NCI-H2029 treated with DMSO at 0.1 percent for 48 hours (cell line): Measurements from ENCODE around the gene TACR2.

Experiments used
- DNase-seq: peaks from one replicate; lab custom pipeline; 2025; lab: John Stamatoyannopoulos, UW

Gene TACR2

DNA sequence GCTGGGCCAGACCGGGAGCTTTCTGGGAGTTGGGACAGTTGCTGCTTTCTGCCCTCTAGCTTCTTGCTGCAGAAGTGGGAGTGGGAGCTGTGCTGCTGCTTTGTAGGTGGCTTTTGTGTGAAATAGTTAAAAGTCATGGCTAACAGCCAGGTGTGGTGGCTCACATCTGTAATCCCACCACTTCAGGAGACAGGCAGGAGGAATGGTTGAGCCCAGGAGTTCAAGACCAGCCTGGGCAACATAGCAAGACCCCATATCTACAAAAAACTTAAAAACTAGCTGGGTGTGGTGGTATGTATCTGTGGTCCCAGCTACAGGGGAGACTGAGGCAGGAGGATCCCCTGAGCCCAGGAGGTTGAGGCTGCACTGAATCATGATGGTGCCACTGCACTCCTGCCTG, 13.7 kb downstream of the TACR2 start:
- DNase-seq, result no peak

DNA sequence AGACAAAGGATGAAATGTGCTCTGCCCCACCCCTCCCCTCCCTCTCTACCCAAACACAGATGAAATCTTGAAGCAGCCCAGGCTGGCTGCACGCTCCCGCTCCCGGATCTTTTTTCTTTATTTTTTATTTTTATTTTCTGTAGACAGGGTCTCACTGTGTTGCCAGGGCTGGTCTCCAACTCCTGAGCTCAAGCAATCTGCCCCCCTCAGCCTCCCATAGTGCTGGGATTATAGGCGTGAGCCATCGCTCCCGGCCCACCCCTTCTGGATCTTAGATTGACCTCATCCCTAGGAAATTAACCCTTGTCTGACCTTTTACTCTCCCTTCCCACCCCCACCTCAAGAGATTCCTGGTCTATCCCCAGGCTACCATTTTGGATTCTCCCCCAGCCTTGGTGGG, 14.3 kb downstream of the TACR2 start:
- DNase-seq, result no peak

DNA sequence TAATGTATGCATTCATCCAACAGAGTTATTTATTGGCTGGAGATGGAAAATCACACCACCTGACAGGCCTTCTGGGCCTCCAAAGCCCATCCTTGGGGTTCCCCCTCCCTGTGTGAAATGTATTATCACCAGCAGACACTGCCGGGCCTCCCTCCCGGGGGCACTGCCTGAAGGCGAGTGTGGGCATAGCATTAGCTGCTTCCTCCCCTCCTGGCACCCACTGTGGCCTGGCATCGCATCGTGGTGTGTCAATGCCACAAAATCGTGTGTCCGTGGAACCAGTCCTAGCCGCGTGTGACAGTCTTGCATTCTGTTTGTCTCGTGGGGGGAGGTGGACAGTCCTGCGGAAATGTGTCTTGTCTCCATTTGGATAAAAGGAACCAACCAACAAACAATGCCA, 15.3 kb downstream of the TACR2 start:
- no peak for DNase-seq

DNA sequence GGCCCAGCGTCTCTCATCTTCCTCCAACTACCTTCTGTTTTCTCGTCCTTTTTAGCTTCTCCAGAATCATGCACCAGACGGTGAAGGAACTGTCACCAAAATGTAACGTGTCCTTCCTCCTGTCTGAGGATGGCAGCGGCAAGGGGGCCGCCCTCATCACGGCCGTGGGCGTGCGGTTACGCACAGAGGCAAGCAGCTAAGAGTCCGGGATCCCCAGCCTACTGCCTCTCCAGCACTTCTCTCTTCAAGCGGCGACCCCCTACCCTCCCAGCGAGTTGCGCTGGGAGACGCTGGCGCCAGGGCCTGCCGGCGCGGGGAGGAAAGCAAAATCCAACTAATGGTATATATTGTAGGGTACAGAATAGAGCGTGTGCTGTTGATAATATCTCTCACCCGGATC, 15.8 kb downstream of the TACR2 start:
- no peak for DNase-seq

DNA sequence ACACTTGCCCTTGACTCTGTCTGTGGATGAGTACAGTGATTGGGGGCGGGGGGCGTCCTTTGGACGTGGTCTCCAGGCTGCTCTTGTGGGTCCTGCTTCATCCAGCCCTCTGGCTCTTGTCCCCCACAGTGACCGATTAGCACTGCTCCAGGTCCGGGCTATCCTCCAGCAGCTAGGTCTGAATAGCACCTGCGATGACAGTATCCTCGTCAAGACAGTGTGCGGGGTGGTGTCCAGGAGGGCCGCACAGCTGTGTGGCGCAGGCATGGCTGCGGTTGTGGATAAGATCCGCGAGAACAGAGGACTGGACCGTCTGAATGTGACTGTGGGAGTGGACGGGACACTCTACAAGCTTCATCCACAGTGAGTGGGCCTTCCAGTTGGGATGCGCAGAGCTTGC, 18.3 kb downstream of the TACR2 start:
- DNase-seq, result no peak

DNA sequence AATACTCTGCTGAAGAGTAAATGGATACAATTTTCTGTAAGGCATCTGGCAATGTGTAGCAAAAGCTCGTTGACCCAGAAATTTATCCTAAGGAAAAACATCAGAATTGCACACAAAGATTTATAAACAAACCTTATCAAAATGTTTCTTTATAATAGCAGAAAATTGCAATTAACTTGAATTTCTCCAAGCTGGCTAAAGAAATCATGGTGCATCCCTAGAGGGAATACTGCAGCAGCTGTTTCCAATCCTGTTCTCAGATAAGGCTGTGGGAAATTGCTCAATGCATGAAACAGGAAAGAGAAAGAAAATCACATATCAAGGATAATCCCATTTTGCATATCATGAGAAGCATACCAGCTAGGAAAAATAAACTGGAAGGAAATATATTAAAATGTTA, 18.7 kb downstream of the TACR2 start:
- no peak for DNase-seq

DNA sequence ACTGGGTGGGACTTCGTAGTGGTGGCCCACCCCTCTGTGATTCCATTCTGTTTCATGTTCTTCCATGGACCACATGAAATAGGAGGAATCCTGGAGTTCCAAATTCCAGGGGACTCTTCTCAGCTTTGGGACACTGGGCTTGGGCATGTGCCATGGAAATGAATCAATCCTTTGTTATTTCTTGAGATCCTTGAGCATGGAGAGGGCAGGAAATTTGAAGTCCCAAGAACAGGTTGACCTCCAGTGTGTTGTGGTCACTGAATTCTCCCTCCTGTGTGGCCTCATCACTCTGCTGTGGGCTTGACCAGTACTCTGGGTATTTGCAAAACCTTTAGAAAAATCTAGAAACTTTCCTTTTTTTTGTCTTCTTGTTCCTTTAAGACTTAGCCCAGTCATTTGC, 22.7 kb downstream of the TACR2 start:
- no peak for DNase-seq

DNA sequence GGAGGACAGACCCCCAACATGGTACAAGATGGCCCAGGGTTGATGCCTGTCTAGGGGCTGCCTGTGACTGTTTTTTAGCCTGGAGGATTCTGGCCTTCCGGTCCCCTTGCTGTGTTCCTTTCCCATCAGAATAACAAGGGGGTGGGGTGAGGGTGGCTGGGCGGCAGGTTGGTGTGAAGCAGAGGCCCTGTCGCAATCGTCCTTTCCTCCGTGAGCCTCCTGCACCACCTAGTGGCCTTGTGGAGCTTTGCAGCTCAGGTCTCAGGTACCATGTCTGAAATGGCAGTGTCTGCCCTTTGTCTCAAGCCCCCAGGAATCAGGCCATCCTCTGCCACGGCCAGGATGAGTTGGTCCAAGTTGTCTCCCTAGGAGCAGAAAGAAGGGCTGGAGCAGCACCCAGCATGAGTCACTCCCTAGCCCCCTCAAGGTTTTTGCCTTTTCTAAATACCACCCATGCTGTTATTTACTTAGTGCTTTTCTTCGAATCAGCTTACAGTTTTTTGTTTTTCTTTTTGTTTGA, 24.2 kb downstream of the TACR2 start:
- DNase-seq, result peak; percentile 20

DNA sequence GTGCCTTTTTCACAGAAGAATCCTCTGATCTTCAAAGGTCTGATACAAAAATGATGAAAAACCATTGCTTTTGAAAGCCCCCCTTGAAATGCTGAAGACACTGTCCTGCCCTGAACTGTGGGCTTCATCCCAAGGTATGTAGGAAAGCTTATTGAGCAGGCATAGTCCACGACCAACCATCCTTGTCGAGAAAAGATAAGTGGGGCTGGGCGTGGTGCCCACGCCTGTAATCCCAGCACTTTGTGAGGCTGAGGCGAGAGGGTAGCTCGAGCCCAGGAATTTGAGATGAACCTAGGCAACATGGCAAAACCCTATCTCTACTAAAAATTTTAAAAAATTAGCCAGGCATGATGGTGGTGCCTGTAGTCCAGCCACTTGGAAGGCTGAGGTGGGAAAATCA, 25.6 kb downstream of the TACR2 start:
- peak; percentile 5 for DNase-seq

DNA sequence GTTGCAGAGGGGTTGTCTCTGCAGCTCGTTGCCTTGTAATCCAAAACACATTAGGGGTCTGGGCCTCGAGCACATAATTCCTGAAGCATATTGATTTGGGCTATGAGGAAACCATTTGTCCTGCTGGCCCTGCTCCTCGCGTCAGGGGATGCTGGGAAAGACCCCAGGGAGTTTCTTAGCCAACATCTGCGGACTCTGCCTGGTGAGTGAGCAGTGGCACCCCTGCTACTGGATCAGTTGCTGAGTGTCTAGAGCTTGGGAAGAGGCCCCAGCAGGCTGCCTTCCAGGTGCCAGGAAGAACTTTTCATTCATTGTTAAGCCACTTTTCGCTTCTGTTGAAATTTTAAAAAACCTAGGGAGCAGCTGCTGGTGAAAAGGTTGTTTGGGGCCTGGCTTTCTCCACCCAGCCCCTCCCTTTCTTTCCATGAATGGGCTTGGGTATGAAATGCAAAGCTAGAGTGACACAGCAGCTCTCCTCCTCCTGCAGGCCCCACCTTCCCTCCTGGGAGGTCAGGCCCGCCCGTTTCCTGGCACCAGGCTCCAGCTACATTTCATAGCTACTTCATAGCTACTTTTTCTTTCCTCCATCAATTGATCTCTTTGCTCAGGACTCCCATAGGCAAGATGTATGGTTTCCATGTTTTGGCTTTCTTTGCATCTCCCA, 26.8 kb downstream of the TACR2 start:
- no peak for DNase-seq

DNA sequence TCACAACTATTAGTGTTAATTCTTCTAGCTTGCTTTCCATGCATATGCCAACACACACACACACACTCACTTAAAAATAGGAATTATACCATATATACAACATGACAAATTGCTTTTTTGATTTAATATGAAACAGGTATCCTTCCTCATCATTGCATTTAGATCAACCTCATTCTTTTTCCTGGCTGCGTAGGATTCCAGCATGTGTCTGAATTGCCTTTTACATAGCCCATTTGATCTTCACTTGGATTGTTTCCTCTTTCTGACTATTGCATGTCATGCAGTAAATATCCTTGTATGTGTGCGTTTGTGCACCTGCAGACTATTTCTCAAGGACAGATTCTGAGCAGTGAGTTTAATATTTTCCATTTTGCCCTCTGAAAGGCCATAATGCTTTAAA, 28.2 kb downstream of the TACR2 start:
- DNase-seq, result no peak

DNA sequence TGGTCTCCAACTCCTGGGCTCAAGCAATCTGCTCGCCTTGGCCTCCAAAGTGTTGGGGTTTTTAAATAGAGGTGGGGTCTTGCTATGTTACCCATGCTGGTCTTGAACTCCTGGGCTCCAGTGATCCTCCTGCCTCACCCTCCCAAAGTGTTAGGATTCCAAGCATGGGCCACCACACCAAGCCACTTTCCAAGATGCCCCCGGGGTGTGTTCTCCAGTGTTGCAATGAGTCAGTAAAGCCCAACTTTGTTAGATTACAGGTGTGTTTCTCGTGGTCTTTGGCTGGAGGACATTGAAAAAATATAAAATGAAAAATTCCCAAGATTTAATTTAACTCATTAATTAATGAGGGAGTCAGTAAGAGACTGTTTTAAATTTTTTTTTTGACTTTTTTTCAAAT, 29.2 kb downstream of the TACR2 start:
- DNase-seq, result no peak

DNA sequence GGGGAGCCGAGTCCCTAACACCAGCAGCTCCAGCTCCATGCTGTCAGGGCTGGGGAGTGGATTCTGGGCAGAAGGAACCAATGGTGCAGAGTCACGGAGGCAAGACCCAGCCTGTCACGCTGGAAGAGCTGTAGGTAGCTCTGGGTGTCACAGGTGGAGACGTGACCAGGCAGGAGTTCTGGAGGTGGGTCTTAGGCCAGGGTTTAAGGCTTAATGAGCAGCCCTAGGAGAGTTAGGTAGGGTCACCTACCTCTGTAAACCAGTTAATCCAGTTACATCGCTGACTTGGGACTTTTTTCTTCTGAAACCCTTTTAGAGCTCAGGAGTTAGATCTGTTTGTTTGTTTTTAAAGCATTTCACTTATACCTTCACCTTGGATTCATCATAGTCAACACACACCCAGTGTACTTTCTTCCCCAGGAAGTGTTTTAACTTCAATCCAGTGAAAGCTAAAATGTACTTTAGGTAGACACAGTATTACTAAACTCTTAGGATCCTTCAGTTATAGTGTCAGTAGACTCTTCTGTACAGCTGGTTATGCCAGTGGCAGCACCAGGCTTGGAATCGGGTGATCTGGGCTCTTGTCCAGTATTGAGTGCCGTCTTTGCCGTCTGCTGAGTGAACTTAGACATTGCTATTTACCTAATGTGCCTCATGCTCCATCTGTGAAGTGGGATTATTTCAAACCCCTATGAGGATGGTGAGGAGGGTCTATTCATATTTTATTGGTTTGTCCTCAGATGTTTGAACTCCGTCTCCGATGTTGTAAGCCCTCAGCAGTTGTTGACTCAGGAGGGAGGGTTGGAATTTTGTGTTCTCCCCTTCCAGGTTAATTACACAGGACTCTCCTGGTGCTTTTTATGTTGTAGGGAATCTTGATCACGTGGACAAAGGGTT, 31.0 kb downstream of the TACR2 start:
- DNase-seq, result no peak

DNA sequence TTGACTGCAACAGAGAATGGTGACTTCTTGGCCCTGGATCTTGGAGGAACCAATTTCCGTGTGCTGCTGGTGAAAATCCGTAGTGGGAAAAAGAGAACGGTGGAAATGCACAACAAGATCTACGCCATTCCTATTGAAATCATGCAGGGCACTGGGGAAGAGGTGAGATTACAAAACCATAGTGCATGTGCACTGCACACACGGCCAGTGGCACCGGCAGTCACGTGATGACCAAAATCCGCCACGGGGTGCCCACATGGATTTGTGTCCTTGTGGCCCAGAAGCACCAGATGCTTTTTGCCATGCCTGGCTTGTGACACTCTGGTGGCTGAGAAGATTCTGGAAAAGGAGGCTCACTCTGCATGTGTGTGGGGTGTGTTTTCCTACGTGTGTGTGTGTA, 32.4 kb downstream of the TACR2 start:
- no peak for DNase-seq

DNA sequence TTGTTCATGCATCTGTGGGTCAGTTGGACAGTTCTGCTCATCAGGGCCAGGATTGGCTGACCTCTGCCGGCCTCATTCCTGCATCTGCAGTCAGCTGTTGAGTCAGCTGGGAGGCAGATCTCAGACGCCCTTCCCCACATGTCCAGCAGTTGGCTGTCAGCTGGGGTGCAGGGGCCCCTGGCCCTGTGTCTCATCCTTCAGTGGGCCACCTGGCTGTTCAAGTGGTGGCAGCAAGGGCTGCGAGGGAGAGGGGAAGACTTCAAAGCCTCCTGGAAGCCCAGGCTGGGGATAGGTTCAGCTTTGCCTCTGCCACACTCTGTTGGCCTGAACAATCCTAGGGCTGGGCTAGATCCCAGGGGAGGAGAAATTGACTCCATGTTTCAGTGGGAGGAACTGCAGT, 33.2 kb downstream of the TACR2 start:
- DNase-seq, result no peak

DNA sequence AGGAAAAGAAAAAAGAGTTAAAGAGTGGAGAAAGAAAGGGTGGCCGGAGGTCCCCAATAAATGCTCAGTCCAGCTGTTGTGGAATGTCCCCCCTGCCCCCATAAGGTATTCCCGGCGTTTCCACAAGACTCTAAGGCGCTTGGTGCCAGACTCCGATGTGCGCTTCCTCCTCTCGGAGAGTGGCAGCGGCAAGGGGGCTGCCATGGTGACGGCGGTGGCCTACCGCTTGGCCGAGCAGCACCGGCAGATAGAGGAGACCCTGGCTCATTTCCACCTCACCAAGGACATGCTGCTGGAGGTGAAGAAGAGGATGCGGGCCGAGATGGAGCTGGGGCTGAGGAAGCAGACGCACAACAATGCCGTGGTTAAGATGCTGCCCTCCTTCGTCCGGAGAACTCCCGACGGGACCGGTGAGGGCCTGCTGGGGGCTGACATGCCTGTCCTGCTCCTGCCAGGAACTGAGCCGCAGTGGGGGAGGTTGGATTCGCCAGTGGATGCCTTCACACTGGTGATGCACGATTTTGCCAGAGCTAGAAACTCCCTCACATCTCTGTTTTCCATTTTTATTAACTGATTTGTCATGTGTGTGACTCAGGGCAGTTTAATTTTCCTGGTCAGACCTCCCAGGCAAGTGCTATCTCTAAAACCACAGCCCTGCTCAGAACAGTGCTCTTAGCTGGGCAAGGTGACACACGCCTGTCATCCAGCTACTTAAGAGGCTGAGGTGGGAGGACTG, 34.2 kb downstream of the TACR2 start:
- DNase-seq, result no peak

DNA sequence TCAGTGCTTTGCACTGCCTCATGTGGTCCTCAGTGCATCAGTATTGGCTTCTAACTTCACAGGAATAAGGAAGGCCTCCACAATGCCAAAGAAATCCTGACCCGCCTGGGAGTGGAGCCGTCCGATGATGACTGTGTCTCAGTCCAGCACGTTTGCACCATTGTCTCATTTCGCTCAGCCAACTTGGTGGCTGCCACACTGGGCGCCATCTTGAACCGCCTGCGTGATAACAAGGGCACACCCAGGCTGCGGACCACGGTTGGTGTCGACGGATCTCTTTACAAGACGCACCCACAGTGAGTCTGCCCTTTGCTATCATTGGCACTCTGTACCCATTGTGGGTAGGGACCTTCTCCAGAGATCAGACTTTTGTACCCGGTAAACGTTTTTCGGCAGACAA, 36.9 kb downstream of the TACR2 start:
- DNase-seq, result no peak

DNA sequence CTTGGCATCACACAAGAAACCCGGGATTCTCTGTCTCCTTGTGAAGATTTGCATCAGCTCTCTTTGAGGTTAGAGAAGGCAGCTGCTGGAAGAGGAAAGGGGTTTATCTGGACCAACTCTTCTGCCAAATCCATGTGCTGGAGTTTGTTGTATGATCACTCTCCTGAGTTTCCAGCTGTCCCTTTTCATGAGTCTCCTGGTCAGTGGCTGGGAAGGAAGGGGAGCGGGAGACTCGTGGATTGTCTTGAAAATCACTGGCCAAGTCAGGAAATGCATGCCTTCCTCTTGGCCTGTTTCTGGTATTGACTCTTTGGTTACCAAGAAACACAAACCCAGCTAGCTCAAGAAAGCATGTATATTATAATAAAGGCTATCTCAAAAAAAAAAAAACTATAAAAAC, 38.8 kb downstream of the TACR2 start:
- DNase-seq, result no peak

DNA sequence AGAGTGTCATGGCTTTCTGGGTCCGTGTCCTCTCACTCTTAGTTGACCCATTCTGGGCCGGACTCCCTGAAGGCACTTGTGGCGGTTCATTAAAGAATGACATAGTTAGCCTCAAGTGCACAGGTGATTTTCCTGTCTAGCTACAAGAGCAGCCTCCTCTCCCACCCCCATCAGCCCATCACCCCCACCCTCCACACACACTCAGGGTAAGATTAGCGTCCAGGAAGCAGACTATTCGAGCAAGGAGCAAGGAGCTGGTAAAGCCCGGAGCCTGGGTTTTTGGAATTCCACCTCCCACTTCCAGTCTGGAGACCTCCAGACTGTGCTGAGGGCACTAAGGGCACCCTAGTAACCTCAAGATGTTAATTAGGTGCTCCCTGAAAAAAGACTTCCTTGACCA, 39.5 kb downstream of the TACR2 start:
- DNase-seq, result no peak

DNA sequence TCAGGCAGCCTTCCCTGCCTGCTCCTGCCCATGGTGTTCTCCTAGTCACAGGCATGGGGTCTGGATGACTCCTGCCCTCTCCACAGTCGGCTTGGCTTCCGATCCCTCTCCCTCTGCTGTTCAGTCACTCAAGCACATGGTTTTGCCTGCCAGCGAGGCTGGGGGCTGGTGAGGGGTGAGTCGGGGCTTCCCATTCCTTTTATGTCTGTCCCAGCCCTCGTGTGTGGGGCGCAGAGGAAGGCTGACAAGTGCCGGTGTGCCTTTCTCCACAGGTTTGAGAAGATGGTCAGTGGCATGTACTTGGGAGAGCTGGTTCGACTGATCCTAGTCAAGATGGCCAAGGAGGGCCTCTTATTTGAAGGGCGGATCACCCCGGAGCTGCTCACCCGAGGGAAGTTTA, 40.1 kb downstream of the TACR2 start:
- DNase-seq, result no peak

DNA sequence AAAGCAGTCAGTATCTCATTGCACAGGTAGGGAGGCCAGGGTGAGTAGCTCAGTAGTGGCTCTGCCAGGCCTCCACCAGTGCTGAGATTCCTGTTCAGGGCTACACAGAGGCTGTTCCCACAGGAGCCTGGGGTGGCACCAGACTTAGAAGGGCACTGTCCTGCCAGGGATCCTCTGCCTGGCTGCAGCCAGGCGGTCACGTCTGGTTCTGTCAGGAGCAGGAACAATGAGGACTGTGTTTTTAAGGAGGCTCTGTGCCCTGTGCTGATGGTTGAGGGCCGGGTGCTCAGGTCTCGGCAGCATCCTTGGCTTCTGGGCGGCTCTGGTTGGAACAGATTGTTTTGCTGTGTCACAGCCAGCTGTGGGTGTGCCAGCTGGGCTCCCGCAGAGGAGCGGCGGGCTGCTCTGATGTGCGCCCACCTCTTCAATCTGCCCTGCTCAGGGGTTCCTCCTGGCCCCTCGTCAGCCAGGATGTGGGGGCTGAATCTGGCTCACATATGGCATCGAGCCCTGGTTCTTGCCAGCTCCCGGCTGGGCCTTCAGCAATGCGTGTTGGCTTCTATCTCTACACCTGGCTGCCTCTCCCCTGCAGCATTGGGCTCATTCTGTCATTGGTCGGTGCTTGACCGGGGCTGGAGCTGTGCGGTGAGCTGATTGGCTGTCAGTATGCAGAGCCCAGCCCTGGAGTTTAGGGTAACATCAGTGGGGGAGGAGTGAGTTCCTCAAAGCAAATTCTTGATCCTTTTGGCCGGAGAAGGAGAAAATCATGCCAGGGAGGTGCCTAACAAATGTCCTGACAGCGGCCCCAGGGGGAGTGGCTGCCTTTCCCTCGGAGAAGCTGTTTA, 41.2 kb downstream of the TACR2 start:
- DNase-seq, result peak; percentile 44

DNA sequence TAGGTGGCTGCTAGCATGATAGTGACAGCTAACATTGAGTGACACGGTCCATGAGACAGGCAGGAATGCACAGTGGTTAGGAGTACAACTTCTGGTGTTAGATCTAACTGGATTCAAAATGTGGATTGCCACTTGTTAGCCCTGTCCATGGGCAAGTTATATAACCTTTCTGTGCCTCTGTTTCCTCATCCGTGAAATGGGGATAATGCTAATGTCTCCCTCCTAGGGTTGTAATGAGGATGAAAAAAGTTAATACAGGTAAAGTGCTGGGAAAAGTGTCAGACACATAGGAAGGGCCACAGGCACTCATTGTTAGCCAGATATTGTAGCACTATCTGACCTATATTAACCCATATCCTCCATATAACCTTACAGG, 41.8 kb downstream of the TACR2 start:
- DNase-seq, result no peak
